Choroid plexus epithelial cell (primary cell): Measurements from ENCODE around the gene BRSK2.
A peak's percentile ranks its signal among the peaks of the same experiment; 100 is the strongest.

ENCODE experiments used
- DNase-seq: peaks from one replicate; pipeline ENCODE4 v3.0.0-alpha.2; 2010; ENCODE audit warnings: low read depth
- H3K4me3 ChIP-seq: 2 replicates; pipeline ENCODE4 v1.5.1; 2011; ENCODE audit warnings: low read depth, mild to moderate bottlenecking, control low read depth, low read length, moderate library complexity
- CTCF ChIP-seq: conservative IDR thresholded peaks from 2 replicates; pipeline ENCODE4 v1.5.1; 2011; ENCODE audit warnings: low read depth, mild to moderate bottlenecking, control low read depth, inconsistent platforms, low read length, moderate library complexity

Gene BRSK2

GRCh38 chr11:1388763-1389102 is 1.0 kb upstream of the BRSK2 start:
- H3K4me3 ChIP-seq = peak overlapping the region; percentile 53
- DNase-seq = no peak
- TF ChIP-seq CTCF = no peak

GRCh38 chr11:1389103-1389931 is 417 bp upstream of the BRSK2 start:
- peak; percentile 97 for DNase-seq
- peak overlapping the region; percentile 53 for H3K4me3 ChIP-seq
- no peak for TF ChIP-seq CTCF

- no peak for DNase-seq
- TF ChIP-seq CTCF = no peak
- H3K4me3 ChIP-seq = no peak overlapping the region
Measured at GRCh38 chr11:1390569-1391164, 933 bp downstream of the BRSK2 start.

- no peak for DNase-seq
- no peak for TF ChIP-seq CTCF
- no peak overlapping the region for H3K4me3 ChIP-seq
Measured at GRCh38 chr11:1391165-1392075, 1.7 kb downstream of the BRSK2 start.

GRCh38 chr11:1392111-1392510 is 2.4 kb downstream of the BRSK2 start:
- H3K4me3 ChIP-seq = no peak overlapping the region
- TF ChIP-seq CTCF = no peak
- DNase-seq = no peak

- no peak for TF ChIP-seq CTCF
- no peak overlapping the region for H3K4me3 ChIP-seq
- no peak for DNase-seq
Measured at GRCh38 chr11:1392561-1392960, 2.8 kb downstream of the BRSK2 start.
